PFSK-1 (cell line): ENCODE measurements around the gene RBM47.

Experiments used
- FOXP2 ChIP-seq: optimal IDR thresholded peaks from 2 replicates; pipeline ENCODE3; 2011; ENCODE audit warnings: borderline replicate concordance, control low read depth, inconsistent platforms; ENCODE audit not compliant: insufficient read depth; ENCODE audit errors: extremely low read length, extremely low read depth
- POLR2AphosphoS5 ChIP-seq: IDR thresholded peaks from 2 replicates; pipeline ENCODE4 v1.6.1; 2012; ENCODE audit warnings: low read depth, mild to moderate bottlenecking, control low read depth, low read length, moderate library complexity
- REST ChIP-seq, 2 experiments: IDR thresholded peaks; 2 replicates each; pipeline versions ENCODE4 v1.6.1 to v1.8.0; 2011 to 2012; ENCODE audit warnings: low read depth in 2 of 2, low read length in 2 of 2, control low read depth in 1 of 2, inconsistent platforms in 1 of 2, mild to moderate bottlenecking in 1 of 2, moderate library complexity in 1 of 2; ENCODE audit not compliant: insufficient read depth in 1 of 2
- SIN3A ChIP-seq: IDR thresholded peaks from 2 replicates; pipeline ENCODE4 v1.6.1; 2012; ENCODE audit warnings: mild to moderate bottlenecking, low read length, moderate library complexity, borderline replicate concordance; ENCODE audit not compliant: insufficient read depth
- TAF1 ChIP-seq: IDR thresholded peaks from 2 replicates; pipeline ENCODE4 v1.6.1; 2012; ENCODE audit warnings: low read length, control low read depth, borderline replicate concordance; ENCODE audit not compliant: insufficient read depth

Gene RBM47

GRCh38 chr4:40458109-40458508 lies 171.6 kb downstream of the RBM47 start:
- no peak for TF ChIP-seq POLR2AphosphoS5
- TF ChIP-seq FOXP2: no peak
- TF ChIP-seq REST (IDR thresholded peaks at IDR 0.05; ENCODE audit: insufficient read depth in 1 of 2, low read depth in 2 of 2, low read length in 2 of 2): no peak
- no peak for TF ChIP-seq SIN3A
- no peak for TF ChIP-seq TAF1

- TF ChIP-seq POLR2AphosphoS5 (no peak), REST (IDR thresholded peaks at IDR 0.05; ENCODE audit: insufficient read depth in 1 of 2, low read depth in 2 of 2, low read length in 2 of 2) (no peak), TAF1 (no peak), SIN3A (no peak), FOXP2 (no peak)
These were observed 174.2 kb downstream of the RBM47 start for GRCh38 chr4:40455340-40455902.

- no peak for TF ChIP-seq TAF1
- TF ChIP-seq REST (IDR thresholded peaks at IDR 0.05; ENCODE audit: insufficient read depth in 1 of 2, low read depth in 2 of 2, low read length in 2 of 2): no peak
- no peak for TF ChIP-seq FOXP2
- TF ChIP-seq POLR2AphosphoS5: no peak
- no peak for TF ChIP-seq SIN3A
These were observed 174.8 kb downstream of the RBM47 start for GRCh38 chr4:40454816-40455215.

GRCh38 chr4:40453912-40454311 lies 175.8 kb downstream of the RBM47 start:
- TF ChIP-seq REST (IDR thresholded peaks at IDR 0.05; ENCODE audit: insufficient read depth in 1 of 2, low read depth in 2 of 2, low read length in 2 of 2): no peak
- TF ChIP-seq TAF1: no peak
- TF ChIP-seq POLR2AphosphoS5: no peak
- no peak for TF ChIP-seq SIN3A
- no peak for TF ChIP-seq FOXP2

GRCh38 chr4:40448875-40449274 lies 180.8 kb downstream of the RBM47 start:
- no peak for TF ChIP-seq REST (IDR thresholded peaks at IDR 0.05; ENCODE audit: insufficient read depth in 1 of 2, low read depth in 2 of 2, low read length in 2 of 2)
